ENCODE data around the gene SLC15A3.

SLC15A3 gene

GRCh38 chr11:60992842-60993409 lies 41.0 kb upstream of the SLC15A3 start:
- DNase-seq (ENCODE audit: low spot score): no peak
- POLR2A ChIA-PET (ENCODE audit: low non-redundant PET): no interaction called here
- CTCF ChIA-PET: interaction anchor here (0.6 to 0.7 kb wide), 2 partner anchors 24 to 88 kb away, joined by 3 to 4 read pairs; no protein-coding TSS in a partner anchor
- no peak overlapping the region for H3K27ac ChIP-seq
- no peak for TF ChIP-seq CTCF (conservative IDR thresholded peaks at IDR 0.05; ENCODE audit: low read depth)

GRCh38 chr11:60991457-60991856 lies 39.5 kb upstream of the SLC15A3 start:
- no peak overlapping the region for H3K27ac ChIP-seq
- DNase-seq (ENCODE audit: low spot score): no peak
- TF ChIP-seq CTCF (conservative IDR thresholded peaks at IDR 0.05; ENCODE audit: low read depth): no peak
- CTCF ChIA-PET: interaction anchor here (0.7 kb wide), 2 partner anchors 33 to 34 kb away, joined by 3 to 7 read pairs; no protein-coding TSS in a partner anchor
- POLR2A ChIA-PET (ENCODE audit: low non-redundant PET): no interaction called here

- no peak for TF ChIP-seq CTCF (conservative IDR thresholded peaks at IDR 0.05; ENCODE audit: low read depth)
- no peak for DNase-seq (ENCODE audit: low spot score)
- no peak overlapping the region for H3K27ac ChIP-seq
- ChIA-PET CTCF (interaction anchor here (0.6 kb wide), 1 partner anchor 113 kb away, joined by 3 read pairs; the partner anchor contains the start of gene CD5), POLR2A (ENCODE audit: low non-redundant PET) (no interaction called here)
These were observed 37.2 kb upstream of the SLC15A3 start for GRCh38 chr11:60989093-60989650.

- ChIA-PET POLR2A (ENCODE audit: low non-redundant PET) (no interaction called here), CTCF (no interaction called here)
- TF ChIP-seq CTCF (conservative IDR thresholded peaks at IDR 0.05; ENCODE audit: low read depth): no peak
- DNase-seq (ENCODE audit: low spot score): no peak
- no peak overlapping the region for H3K27ac ChIP-seq
These were observed 36.7 kb upstream of the SLC15A3 start for GRCh38 chr11:60988658-60989057.

GRCh38 chr11:60987577-60988277 lies 35.8 kb upstream of the SLC15A3 start:
- no peak overlapping the region for H3K27ac ChIP-seq
- ChIA-PET POLR2A (ENCODE audit: low non-redundant PET) (no interaction called here), CTCF (no interaction called here)
- no peak for TF ChIP-seq CTCF (conservative IDR thresholded peaks at IDR 0.05; ENCODE audit: low read depth)
- DNase-seq (ENCODE audit: low spot score): no peak

- TF ChIP-seq CTCF (conservative IDR thresholded peaks at IDR 0.05; ENCODE audit: low read depth): no peak
- H3K27ac ChIP-seq: no peak overlapping the region
- peak; percentile 66 for DNase-seq (ENCODE audit: low spot score)
- ChIA-PET CTCF (interaction anchor here (1.1 kb wide), 1 partner anchor 17 kb away, joined by 4 read pairs; no protein-coding TSS in a partner anchor), POLR2A (ENCODE audit: low non-redundant PET) (no interaction called here)
These were observed 34.3 kb upstream of the SLC15A3 start for GRCh38 chr11:60985991-60986915.
